ENCODE measurements around the gene STAT5B.
"Not testable (repeated sequence)": the region's sequence is repeated elsewhere in the genome, so short reads cannot be mapped to it uniquely, and the experiment has no call there.

The STAT5B gene

GRCh38 chr17:42246515-42246914, 29.7 kb downstream of the STAT5B start:
- H3K4me3 ChIP-seq, result no peak overlapping the region
- peak overlapping the region in 12 of 21 experiments; percentile 1 to 97 (median 90) for H3K27ac ChIP-seq

- not testable (repeated sequence) for H3K27ac ChIP-seq
Measured at GRCh38 chr17:42245183-42245582, 31.0 kb downstream of the STAT5B start.

GRCh38 chr17:42244116-42244515, 32.1 kb downstream of the STAT5B start:
- not testable (repeated sequence) for H3K27ac ChIP-seq, H3K4me3 ChIP-seq

More at GRCh38 chr17:42245183-42245582, 31.0 kb downstream of the STAT5B start:
- not testable (repeated sequence) for H3K4me3 ChIP-seq

- Histone ChIP-seq H3K27ac (no peak overlapping the region), H3K4me3 (no peak overlapping the region)
Measured at GRCh38 chr17:42243493-42243982, 32.7 kb downstream of the STAT5B start.

- Histone ChIP-seq H3K4me3 (no peak overlapping the region), H3K27ac (no peak overlapping the region)
Measured at GRCh38 chr17:42241871-42242270, 34.3 kb downstream of the STAT5B start.

- not testable (repeated sequence) for H3K27ac ChIP-seq, H3K4me3 ChIP-seq
Measured at GRCh38 chr17:42240863-42241262, 35.3 kb downstream of the STAT5B start.

GRCh38 chr17:42240201-42240600, 36.0 kb downstream of the STAT5B start:
- H3K4me3 ChIP-seq, result no peak overlapping the region
- no peak overlapping the region for H3K27ac ChIP-seq

GRCh38 chr17:42239576-42239975, 36.6 kb downstream of the STAT5B start:
- H3K27ac ChIP-seq, result not testable (repeated sequence)

GRCh38 chr17:42236760-42237159, 39.4 kb downstream of the STAT5B start:
- H3K4me3 ChIP-seq, result no peak overlapping the region

More at GRCh38 chr17:42239576-42239975, 36.6 kb downstream of the STAT5B start:
- H3K4me3 ChIP-seq, result not testable (repeated sequence)

GRCh38 chr17:42233994-42234393, 42.2 kb downstream of the STAT5B start:
- no peak overlapping the region for H3K4me3 ChIP-seq
- H3K27ac ChIP-seq, result no peak overlapping the region

More at GRCh38 chr17:42236760-42237159, 39.4 kb downstream of the STAT5B start:
- H3K27ac ChIP-seq, result no peak overlapping the region

GRCh38 chr17:42233156-42233555, 43.0 kb downstream of the STAT5B start:
- no peak overlapping the region for H3K4me3 ChIP-seq
- H3K27ac ChIP-seq, result no peak overlapping the region

GRCh38 chr17:42230225-42230624, 46.0 kb downstream of the STAT5B start:
- H3K27ac ChIP-seq, result no peak overlapping the region

GRCh38 chr17:42227849-42228700, 48.1 kb downstream of the STAT5B start:
- H3K4me3 ChIP-seq, result no peak overlapping the region
- H3K27ac ChIP-seq, result peak overlapping the region in 8 of 21 experiments; percentile 11 to 38 (median 22)

More at GRCh38 chr17:42230225-42230624, 46.0 kb downstream of the STAT5B start:
- H3K4me3 ChIP-seq, result no peak overlapping the region

- no peak overlapping the region for H3K27ac ChIP-seq
- H3K4me3 ChIP-seq, result no peak overlapping the region
Measured at GRCh38 chr17:42225646-42226045, 50.5 kb downstream of the STAT5B start.

- Histone ChIP-seq H3K4me3 (no peak overlapping the region), H3K27ac (no peak overlapping the region)
Measured at GRCh38 chr17:42224651-42225050, 51.5 kb downstream of the STAT5B start.

GRCh38 chr17:42221886-42222745, 54.1 kb downstream of the STAT5B start:
- Histone ChIP-seq H3K4me3 (no peak overlapping the region), H3K27ac (no peak overlapping the region)

- H3K27ac ChIP-seq, H3K4me3 ChIP-seq: not testable (repeated sequence)
Measured at GRCh38 chr17:42219280-42219679, 56.9 kb downstream of the STAT5B start.

- H3K27ac ChIP-seq, result no peak overlapping the region
Measured at GRCh38 chr17:42214156-42214555, 62.0 kb downstream of the STAT5B start.

GRCh38 chr17:42212382-42212781, 63.8 kb downstream of the STAT5B start:
- Histone ChIP-seq H3K4me3 (no peak overlapping the region), H3K27ac (no peak overlapping the region)

More at GRCh38 chr17:42214156-42214555, 62.0 kb downstream of the STAT5B start:
- H3K4me3 ChIP-seq, result no peak overlapping the region

- H3K27ac ChIP-seq, result peak overlapping the region in 1 of 21 experiments; percentile 12
- not testable (repeated sequence) for H3K4me3 ChIP-seq
Measured at GRCh38 chr17:42211921-42212341, 64.3 kb downstream of the STAT5B start.
